Endometrium (tissue), 2 donors: ENCODE results near the gene MYL9.
"Not testable (repeated sequence)": the region's sequence is repeated elsewhere in the genome, so short reads cannot be mapped to it uniquely, and the experiment has no call there.

Source experiments
- FAIRE-seq: peaks from 2 replicates; lab custom pipeline; 2012; peaks lifted over from hg19 to GRCh38; lab: Jason Lieb, UNC
- donor health status: control.
- donor health status: control.

Gene MYL9

GRCh38 chr20:36549628-36549941, 8.3 kb downstream of the MYL9 start:
- FAIRE-seq, result no peak

DNA sequence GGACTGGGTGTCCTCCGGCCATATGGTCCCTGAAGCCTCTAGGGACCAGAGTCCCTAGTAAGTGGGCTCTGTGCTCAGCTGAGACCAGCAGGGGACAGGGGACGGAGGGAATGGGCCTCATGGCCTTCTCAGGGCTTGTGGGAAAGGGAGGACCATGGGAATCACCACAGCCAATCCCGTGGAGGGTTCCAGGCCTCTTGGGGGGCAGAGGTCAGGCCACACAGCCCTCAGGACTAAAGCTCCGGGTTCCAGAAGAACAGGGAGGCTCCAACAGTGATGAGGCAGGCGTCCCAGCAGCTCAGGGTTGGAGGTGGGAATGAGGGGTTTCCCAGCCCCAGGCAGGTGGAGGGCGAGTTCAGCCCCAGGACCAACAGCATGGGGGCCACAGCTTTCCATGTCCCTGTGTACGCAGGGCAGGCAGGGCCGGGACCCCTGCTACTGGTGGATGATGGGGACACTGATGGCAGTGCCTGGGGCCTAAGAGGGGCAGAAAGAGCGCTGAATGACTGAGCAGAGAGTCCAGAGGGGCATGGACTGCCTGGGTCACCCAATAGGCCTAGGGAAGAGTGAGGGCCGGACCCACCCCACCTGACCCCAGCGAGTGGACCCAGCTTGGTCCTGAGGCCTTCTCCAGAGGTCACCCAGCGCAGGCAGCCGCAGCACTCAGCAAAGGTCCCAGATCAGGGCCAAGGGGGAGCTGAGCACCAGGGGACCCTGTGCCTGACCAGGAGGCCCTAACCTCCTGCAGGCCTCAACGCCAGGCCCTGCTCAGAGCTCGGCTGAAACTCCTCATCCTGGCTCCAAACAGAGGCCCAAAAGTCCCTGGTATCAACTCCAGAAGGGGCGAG, 8.8 kb downstream of the MYL9 start:
- no peak for FAIRE-seq

- no peak for FAIRE-seq
Measured at GRCh38 chr20:36550790-36551299, 9.5 kb downstream of the MYL9 start.

- no peak for FAIRE-seq
Measured at GRCh38 chr20:36555248-36555647, 13.9 kb downstream of the MYL9 start.

- no peak for FAIRE-seq
Measured at GRCh38 chr20:36562724-36563123, 21.4 kb downstream of the MYL9 start.

DNA sequence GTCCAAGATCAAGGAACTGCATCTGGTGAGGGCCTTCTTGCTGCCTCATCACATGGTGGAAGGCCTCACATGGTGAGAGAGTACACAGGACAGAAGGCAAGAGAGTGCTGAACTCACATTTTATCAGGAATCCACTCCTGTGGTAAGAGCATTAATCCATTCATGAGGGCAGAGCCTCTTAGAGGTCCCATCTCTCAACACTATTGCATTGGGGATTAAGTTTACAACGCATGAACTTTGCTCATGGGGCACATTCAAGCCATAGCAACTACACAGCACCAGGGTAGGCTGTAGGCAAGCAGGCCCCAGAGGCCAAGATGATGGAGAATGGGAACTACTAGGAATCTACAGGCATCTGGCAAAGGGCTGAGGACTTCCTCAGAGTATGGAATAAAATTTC, 22.1 kb downstream of the MYL9 start:
- no peak for FAIRE-seq

- not testable (repeated sequence) for FAIRE-seq
Measured at GRCh38 chr20:36564078-36564725, 22.9 kb downstream of the MYL9 start.

- not testable (repeated sequence) for FAIRE-seq
Measured at GRCh38 chr20:36564726-36565121, 23.4 kb downstream of the MYL9 start.

- FAIRE-seq, result no peak
Measured at GRCh38 chr20:36565520-36565919, 24.2 kb downstream of the MYL9 start.

DNA sequence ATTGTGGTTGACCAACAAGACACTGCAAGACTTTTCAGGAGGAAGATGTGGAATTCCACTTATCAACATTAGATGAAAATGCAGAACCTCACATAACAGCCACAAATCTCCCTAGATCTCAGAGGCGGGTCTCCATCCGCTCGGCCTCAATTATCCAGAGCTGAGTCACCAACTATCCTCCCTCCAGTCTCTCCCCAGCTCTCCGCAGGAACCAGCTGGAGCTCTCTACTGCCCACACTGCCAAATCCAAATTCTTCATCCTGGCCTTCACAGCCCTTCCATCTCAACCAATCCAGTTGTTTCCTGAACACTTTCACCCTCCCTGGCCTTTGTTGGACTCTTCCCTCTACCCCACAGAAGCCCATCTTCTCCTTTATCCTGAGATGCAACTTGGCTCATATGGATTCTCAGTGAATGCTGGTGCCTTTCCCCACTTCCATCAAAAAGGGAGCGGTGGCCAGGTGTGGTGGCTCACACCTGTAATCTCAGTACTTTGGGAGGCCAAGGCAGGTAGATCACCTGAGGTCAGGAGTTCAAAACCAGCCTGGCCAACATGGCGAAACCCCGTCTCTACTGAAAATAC, 28.6 kb downstream of the MYL9 start:
- FAIRE-seq, result no peak

GRCh38 chr20:36571564-36572504, 30.5 kb downstream of the MYL9 start:
- FAIRE-seq, result no peak

DNA sequence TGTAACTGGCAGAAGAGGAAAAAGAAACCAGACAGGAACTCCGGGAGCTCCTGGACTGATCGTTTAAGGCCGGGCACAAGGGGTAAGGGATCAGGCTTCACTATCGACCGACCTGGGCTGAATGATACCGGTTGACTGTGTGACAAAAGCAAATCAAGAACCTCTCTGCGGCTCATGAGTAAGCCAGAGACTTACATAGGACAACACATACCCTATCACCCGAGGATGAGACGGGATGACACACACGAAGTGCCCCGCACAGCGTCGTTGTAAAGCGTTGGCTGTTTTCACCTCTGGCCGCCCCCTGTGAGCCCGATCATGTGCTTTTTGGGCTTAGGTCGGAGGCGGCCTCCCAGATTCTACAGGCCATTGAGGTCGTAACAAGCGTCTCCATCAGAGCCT, 31.4 kb downstream of the MYL9 start:
- no peak for FAIRE-seq

GRCh38 chr20:36573103-36573797, 31.9 kb downstream of the MYL9 start, which contains the start of gene TGIF2:
Gene TGIF2, plus strand, starts transcription at chr20:36573597. Its CDS starts 5,178 bp downstream, at chr20:36578775.
- FAIRE-seq, result no peak

DNA sequence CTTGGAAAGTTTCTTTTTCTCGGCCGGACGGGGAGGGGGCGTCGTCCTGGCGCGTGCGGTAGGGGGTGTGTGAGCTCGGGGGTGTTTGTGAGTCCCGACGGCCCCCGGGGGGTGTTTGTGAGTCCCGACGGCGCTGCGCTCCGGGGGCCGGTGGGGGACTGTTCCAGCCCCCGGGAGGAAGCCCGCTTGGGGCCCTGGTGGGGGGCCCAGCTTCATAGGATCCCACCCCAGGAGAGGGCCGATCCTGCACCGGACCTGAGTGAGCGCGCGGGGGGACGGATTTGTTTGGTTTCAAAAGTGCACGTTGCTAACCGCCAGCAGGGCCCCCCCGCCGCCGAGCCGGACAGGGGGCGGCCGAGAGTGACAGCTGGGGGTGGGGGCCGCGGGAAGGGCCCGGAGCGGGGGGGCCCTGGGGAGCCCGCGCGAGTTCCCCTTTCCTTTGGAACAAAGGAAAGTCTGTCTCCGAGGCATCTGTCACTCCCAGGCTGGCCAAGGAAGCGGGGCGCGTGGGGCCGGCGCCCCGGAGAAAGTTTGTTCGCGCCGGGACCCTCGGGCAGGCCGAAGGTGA, 32.6 kb downstream of the MYL9 start:
- FAIRE-seq, result no peak

GRCh38 chr20:36574366-36575135, 33.2 kb downstream of the MYL9 start:
- no peak for FAIRE-seq

DNA sequence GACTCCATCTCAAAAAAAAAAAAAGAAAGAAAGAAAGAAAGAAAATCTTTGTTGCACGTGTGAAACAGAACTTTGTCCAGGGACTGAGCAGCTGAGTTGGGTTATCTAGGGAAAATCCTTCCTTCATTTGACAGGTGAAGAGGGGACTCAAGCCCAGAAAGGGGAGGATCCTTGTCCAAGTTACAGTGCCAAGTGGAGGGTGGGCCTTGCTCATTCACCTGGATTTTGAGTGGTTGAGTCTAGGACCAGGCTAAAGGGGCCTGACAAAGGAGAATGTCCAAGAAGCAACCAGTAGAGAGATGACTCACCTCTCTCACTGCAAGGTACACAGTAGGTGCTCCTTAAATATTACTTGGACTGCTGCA, 34.7 kb downstream of the MYL9 start:
- no peak for FAIRE-seq

GRCh38 chr20:36578356-36579041, 37.2 kb downstream of the MYL9 start:
- no peak for FAIRE-seq

GRCh38 chr20:36579996-36580545, 38.8 kb downstream of the MYL9 start:
- FAIRE-seq, result no peak

- no peak for FAIRE-seq
Measured at GRCh38 chr20:36582322-36582721, 41.0 kb downstream of the MYL9 start.
